Activated naive CD4-positive, alpha-beta T cell treated with anti-CD3 and anti-CD28 coated beads, Interleukin-2, amount 50 U/mL, for 16 hours (primary cell): Measurements from ENCODE around the gene NDUFA7.
"Not testable (repeated sequence)": the region's sequence is repeated elsewhere in the genome, so short reads cannot be mapped to it uniquely, and the experiment has no call there.

Source experiments
- DNase-seq: peaks from one replicate; pipeline ENCODE4 v3.0.0-alpha.2; 2020

NDUFA7 gene

DNA sequence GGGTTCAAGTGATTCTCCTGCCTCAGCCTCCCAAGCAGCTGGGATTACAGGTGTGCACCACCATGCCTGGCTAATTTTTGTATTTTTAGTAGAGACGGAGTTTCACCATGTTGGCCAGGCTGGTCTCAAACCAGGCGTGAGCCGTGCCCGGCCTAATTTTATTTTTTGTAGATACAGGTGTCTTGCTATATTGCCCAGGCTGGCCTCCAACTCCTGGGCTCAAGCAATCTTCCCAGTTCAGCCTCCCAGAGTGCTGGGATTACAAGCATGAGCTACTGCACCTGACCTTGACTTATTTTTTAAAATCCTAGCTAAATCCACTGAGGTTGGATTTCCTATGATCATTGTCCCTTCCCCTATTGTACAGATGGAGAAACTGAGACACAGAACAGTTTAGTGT is 20.3 kb upstream of the NDUFA7 start:
- DNase-seq: not testable (repeated sequence)

DNA sequence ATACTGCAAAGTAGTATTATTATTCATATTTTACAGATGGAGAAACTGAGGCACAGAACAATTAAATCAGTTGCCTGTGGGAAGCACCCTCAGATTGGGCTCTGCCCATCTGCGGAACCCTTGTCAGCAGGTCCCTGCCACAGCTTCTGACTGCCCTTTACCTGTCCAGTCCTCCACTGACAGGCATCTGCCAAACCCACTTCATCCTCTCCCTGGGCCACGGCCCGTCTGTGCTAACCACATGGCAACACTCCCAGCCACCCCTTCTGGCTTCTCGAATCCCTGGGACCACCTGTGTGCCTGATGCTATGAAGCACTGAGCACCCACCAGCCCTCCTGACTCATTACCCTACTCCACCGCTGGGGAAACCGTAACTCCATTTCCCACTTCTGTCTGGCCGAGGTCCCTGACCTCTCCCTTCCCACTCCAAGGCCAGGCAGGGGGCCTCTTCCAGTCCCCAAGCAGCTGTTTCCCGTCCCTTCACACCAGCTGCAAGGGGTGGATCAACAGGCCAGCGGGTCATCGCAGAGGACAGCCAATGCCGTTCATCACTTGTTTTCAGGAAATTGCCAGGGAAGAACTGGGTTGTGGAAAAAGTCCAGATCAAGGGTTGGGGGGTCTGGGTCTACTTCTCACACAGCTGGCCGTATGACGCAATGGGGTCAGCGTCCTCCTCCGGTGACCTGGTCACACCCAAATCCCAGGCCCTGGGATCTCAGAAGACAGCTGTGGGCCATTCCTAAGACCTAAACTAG is 19.3 kb upstream of the NDUFA7 start:
- DNase-seq: no peak

GRCh38 chr19:8338835-8339234 is 17.7 kb upstream of the NDUFA7 start:
- no peak for DNase-seq

GRCh38 chr19:8337728-8338127 is 16.6 kb upstream of the NDUFA7 start:
- no peak for DNase-seq

- DNase-seq: no peak
Measured at GRCh38 chr19:8336660-8337059, 15.5 kb upstream of the NDUFA7 start.

DNA sequence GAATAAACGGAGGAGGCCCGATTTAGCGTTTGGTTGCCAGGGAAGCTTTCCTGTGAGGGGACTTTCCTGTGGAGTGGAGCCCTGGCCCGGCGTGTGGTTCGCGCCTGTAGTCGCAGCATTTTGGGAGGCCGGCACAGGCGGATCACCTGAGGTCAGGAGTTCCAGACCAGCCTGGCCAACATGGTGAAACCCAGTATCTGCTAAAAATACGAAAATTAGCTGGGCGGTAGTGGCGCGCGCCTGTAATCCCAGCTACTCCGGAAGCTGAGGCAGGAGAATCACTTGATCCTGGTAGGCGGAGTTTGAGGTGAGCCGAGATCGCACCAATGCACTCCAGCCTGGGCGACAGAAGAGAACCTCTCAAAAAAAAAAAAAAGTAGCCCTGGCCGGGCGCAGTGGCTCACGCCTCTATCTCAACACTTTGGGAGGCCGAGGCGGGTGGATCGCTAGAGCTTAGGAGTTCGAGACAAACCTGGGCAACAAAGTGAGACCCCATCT is 14.9 kb upstream of the NDUFA7 start:
- DNase-seq: no peak

- no peak for DNase-seq
Measured at GRCh38 chr19:8335343-8336071, 14.3 kb upstream of the NDUFA7 start.

- DNase-seq: no peak
Measured at GRCh38 chr19:8334458-8335342, 13.5 kb upstream of the NDUFA7 start.

- no peak for DNase-seq
Measured at GRCh38 chr19:8333767-8334457, 12.7 kb upstream of the NDUFA7 start.

DNA sequence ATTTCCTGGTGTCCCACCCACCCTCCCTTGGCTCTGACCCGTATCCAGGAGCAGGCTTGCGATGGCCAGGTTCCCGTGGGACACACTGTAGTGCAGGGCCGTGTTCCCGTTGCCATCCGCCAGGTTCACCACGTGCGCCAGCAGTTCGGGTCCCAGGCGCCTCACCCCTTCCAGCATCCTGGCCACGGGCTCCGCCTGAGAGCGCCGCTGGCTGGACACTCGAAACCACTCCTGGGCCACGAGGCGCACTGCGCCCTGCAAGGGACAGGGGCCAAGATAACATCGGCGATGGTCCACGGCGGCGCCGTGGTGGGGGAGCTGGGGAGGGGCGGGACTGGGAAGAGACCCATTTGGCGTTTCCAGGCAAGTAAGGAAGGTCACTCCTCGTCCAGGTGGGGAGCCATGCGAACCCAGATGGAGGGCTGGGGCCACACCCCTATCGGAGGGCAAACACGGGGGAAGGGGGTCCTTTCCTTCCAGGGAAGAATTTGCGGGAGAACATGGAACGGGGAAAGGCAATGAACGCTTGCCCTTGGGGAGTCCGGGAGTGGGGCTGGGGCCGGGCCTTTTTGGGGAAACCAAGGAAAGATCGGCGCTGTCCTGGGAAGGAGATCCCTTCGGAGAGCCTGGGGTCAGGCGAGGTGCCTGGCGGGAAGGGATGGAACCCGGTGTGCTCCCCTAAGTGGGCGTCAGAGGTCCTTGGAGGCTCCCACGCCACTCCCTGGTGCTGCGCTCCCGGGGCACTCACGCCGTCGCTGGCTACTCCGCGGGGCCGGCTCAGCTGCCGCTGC is 12.0 kb upstream of the NDUFA7 start:
- DNase-seq: no peak

DNA sequence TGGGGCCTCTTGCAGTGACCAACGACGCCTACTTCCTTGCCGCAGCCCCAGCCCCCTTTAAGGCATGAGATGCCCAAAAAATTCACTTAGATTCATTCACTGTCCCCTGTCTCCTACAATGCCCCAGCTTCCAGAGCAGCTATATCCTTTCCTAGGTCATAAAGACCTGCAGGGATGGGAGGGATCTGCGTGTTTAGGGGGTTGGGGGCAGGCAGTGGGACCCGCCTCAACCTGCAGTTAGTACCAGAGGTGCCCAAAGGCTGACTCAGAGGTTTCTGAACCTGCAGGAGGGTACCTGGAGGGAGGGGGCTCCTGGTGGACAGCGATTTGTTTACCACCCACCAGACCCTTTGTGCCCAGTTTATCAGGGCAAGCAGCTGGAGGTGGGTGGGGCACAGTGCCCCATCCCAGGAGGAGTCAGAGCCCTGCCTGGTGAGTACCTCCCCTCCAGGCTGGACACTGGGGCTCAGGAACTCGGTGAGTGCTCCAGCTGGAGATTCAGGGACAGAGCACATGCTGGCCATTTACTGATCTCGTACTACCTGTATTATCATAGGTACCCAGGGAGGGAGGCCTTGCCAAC is 10.2 kb upstream of the NDUFA7 start:
- DNase-seq: no peak

DNA sequence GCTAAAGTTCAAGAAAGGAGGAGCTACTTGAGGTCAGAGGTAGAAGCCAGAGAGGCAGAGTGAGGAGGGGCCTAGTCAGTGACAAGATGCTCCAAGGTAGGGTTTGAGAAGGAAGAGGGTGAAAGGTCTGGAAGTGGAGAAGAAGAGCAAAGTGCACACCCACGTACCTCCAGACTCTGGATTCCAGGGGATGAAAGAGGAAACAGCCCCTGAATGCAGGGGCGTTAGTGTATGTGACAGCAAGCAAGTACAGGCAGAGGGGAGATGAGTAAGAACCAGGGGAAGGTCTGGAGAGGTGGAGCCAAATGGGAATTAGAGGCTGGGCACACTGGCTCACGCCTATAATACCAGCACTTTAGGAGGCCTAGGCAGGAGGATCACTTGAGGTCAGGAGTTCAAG is 8.8 kb upstream of the NDUFA7 start:
- no peak for DNase-seq

DNA sequence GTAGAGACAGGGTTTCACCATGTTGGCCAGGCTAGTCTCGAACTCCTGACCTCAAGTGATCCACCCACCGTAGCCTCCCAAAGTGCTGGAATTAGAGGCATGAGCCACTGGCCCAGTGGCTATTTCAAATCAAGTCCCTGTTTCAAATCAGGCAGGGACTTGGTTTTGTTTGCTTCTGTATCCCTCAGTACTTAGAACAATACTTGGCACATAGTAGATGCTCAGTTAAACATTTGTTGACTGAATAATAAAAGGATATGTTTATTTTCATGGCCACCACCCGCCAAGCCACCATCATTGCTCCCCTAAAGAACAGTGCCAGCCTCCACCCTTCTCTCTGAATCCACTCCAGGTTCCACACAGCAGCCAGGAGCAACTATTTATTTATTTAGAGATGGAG is 4.3 kb upstream of the NDUFA7 start:
- no peak for DNase-seq

- no peak for DNase-seq
Measured at GRCh38 chr19:8324186-8325050, 3.2 kb upstream of the NDUFA7 start.

DNA sequence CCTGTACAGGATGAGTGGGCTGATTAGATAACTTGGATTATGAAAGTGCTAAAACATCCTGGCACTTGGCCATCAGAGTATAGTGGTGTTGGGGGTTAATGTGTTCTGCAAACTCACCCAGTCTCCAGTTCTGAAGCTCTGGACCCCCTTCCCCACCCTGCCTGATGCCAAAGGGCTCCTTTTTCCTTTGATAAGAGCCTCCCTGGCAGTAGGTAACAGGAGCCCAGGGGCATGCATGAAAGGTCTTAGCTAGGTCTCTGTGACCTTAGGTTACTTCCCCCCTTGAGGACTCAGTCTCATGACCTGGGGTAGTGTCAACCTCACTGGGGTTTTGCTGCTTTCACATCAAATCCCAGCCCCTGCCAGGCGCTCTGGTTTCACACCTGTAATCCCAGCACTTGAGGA is 2.6 kb upstream of the NDUFA7 start:
- DNase-seq: no peak

DNA sequence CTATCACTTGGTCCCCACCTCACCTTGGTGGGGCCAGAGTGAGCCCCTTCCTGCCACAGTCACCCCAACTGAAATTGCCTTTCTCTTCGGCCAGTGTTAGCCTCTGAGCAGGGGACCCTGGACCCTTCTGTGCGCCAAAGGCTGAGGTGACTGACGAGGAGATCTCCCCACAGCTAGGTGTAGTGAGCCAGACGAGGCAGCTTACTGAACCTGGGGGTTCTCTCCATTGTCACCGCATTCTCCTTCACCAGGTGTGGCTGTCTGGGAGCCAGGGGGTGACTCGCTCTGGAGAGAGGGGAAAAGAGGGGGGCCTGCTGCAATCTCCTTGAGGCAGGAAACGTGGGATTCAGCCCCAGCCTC is 1.4 kb upstream of the NDUFA7 start:
- DNase-seq: no peak

- DNase-seq: no peak
Measured at GRCh38 chr19:8321986-8322637, 937 bp upstream of the NDUFA7 start.

GRCh38 chr19:8320564-8321066 is 560 bp downstream of the NDUFA7 start:
- no peak for DNase-seq

DNA sequence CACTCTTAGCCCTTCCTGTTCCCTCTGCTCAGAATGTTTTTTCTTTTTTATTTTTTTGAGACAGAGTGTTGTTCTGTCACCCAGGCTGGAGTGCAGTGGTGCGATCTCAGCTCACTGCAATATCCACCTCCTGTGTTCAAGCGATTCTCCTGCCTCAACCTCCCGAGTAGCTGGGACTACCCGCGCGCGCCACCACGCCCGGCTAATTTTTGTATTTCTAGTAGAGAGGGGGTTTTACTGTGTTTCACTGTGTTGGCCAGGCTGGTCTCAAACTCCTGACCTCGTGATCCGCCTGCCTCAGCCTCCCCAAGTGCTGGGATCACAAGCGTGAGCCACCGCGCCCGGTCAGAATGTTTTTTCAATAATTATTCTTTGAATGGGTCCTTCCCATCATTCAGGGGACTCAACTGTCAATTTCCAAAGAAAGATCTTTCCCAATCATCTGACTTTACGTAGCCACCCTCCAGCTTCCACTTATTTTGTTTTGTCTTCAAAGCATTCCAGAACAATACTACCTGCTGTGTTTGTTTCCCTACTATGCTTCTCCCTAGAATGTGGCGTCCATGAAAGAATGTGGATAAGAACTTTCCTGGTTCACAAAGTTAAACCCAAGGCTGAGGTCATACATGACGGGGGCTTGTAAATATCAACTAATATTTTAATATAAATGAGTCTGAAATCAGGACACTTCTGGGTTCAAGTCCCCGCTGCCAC is 1.2 kb downstream of the NDUFA7 start:
- no peak for DNase-seq
